SHP77 treated with DMSO at 0.1 percent for 48 hours (cell line): Measurements from ENCODE around the gene FUT7.

Experiments used
- DNase-seq: peaks from one replicate; lab custom pipeline; 2025; lab: John Stamatoyannopoulos, UW

FUT7 gene

GRCh38 chr9:137001857-137002645 is 29.8 kb downstream of the FUT7 start:
- no peak for DNase-seq

DNA sequence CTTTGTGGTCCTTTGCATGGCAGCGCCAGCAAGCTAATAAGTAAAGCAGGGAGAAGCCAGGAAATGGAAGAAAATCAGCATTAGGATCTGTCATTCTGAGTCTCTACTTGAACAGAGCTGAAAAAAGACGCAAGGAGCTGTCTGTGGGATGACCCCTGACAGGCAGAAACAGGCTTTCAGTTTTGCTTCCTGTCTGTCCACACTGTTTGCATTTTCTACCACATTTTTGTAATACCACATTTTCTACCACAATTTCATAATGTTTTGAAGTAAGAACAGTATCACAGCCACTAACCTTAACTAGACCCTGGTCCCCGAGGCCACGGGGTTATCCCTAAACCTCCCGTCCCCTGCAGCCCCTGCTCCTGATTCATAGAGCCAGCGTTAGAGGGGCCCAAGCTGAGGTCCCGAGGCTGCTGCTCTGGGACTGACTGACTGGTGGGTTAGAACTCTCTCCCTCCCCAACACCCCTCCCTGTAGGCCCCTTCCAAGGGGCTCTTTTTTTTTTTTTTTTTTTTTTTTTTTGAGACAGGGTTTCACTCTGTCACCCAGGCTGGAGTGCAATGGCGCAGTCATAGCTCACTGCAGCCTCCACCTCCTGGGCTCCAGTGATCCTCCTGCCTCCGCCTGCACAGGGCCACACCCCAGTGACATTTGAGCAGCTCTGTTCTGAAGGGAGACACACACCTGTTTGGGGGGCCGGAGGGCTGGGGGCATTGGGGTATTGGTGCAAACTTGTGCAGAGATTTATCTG is 31.5 kb downstream of the FUT7 start:
- DNase-seq: no peak

DNA sequence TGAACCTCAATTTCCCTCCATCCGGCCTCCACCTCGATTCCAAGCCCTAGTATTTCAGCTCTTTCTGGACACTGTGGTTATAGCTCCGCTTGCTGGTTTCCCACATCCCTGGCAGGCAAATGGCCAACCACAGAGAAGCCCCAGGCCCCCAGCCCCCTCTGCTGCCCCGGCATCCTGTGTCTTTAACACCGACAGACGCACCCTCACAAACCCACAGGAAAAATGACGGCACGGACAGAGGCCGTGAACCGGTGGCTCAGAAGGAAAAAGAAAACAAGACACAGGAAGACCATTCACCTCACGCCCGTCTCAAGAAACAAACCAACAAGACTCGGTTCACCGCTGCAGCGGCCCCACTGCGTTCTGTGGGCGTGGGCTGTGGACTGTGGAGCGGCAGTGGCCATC is 34.1 kb downstream of the FUT7 start:
- DNase-seq: no peak

- DNase-seq: no peak
Measured at GRCh38 chr9:136997371-136997770, 34.5 kb downstream of the FUT7 start.

DNA sequence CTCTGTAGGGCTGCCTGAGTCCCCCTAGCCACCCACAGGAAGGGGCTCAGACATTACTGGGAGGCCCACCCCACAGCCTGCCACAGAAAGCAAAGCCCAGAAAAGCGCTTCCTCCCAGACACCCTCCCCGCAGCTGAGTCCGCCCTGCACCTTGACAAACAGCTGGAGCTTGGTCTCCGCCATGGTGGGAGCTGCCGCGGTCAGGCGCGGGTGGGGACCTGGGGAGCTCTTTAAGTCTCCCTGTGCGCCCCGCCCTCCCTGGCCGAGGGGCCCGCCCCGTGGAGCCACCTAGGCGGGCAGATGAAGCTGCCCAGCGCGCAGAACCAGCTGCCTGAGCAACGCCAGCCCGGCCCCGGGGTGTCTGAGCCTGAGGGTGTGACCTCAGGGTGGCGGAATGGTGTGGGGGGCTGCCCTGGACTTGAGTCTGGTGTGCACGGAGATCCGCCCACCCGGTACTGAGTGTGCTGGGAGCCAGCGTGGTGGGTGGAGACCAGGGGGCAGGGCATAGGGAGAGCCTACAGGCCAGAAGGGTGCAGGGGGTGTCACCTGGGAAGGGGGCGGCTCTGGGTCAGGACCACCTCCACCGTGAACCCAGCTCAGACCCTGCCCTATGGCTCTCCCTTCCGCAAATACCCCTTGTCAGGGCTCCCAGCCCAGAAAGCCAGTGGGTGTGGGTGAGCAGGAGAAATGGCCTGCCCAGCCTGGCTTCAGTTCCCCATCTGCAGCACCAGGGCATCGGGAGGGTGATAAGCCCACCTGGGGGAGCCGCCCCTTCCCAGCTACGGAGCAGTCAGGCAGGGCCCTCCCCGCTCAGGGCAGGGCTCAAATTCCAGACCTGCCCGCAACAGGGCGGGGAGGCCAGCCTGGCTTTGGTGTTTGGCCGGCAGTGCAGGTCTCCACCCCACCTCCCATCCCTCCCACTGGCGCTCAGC is 35.3 kb downstream of the FUT7 start, which contains the start of gene CLIC3:
CLIC3 (minus strand) TSS at position 208 of the 932 bp plus-strand sequence; CDS start at position 183, 25 bp downstream.
- DNase-seq: no peak

DNA sequence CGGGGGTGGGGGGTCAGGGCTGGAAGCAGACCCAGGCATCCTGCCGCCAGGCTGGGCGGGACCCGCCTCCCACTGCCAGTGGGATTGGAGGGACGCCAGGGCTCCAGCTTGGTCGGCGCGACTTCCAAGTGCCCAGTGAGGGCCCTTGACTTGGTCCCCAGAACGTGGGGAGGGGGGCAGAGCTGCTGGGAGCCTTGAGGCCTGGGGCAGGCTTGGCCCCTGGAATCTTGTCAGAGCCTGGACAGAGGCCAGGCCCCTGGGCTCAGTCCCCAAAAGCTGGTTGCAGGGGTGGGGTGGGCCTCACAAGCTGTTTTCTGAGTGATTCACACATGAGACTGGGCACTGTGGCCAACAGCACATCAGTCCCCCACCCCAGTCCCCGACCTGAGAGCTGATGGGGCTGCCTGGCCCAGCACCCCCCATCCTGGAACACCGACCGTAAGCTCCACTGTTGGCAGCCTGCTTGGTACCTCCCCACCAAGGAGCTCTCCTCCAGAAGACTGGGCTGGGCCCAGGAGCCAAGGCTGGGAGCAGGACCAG is 36.0 kb downstream of the FUT7 start:
- no peak for DNase-seq

- DNase-seq: no peak
Measured at GRCh38 chr9:136995362-136995761, 36.5 kb downstream of the FUT7 start.

DNA sequence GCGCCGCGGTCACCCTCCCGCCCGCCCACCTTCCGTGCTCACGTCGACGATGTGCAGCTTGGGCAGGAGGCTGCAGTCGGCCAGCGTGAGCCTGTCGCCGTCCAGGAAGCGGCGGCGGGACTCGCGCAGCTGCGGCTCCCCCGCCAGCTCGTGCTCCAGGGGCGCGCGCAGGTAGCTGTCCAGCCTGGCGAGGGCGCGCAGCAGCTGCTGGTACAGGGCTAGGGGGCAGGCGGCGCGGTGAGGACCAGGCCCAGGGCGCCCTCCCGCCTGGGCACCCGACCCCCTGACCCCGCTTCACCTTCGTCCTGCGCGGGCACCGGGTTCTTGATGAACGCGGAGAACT is 37.0 kb downstream of the FUT7 start:
- DNase-seq: no peak

GRCh38 chr9:136994180-136994887 is 37.6 kb downstream of the FUT7 start:
- DNase-seq: no peak

- no peak for DNase-seq
Measured at GRCh38 chr9:136992819-136993369, 39.0 kb downstream of the FUT7 start.

DNA sequence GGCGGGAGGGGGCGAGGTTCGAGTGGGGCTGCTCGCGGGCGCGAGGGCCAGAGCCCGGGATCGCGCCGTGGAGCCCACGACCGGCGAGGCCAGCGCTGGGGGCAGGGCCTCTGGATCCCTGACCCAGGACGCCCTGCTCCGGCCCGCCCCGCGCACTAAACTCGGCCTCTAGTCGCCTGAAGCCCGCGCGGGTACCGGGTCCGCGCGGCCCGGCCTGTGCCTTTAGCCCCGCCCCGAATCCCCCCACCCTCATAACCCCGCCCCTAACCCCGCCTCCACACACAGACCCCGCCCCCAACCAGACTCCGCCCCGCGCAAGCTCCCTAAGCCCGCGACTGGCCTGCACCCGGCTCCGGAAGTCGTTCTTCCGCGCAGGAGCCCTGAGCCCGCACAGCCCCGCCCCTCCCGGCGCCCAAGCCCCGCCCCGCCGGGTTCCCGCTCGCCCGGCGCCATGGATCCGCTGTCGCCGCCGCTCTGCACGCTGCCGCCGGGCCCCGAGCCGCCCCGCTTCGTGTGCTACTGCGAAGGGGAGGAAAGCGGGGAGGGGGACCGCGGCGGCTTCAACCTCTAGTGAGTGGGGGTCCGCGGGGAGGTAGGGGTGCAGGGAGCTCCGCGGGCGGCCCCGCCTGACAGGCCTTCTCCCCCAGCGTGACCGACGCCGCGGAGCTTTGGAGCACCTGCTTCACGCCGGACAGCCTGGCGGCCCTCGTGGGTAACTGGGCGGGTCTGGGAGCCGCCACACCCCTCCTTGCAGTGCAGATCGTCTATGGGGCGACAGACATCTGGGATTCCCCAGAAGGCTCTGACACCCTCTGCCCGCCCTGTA is 39.7 kb downstream of the FUT7 start, which contains the start of gene PAXX:
PAXX (plus strand) TSS at position 430 of the 826 bp plus-strand sequence; CDS start at position 452, 22 bp downstream.
- DNase-seq: peak; percentile 40

GRCh38 chr9:136990242-136990911 is 41.5 kb downstream of the FUT7 start:
- no peak for DNase-seq

DNA sequence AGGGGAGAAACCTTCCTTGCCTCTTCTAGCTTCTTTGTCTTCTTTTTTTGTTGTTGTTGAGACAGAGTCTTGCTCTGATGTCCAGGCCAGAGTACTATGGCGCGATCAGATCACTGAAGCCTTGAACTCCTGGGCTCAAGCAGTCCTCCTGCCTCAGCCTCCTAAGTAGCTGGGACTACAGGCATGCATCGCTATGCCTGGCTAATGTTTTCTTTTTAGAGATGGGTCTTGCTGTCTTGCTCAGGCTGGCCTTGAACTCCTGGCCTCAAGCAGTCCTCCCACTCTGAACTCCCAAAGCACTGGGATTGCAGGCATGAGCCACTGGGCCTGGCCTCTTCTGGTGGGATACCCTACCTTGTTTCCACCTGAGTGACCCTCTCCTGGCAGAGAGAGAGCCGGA is 43.0 kb downstream of the FUT7 start:
- DNase-seq: no peak

GRCh38 chr9:136985853-136986252 is 46.0 kb downstream of the FUT7 start:
- no peak for DNase-seq

- DNase-seq: no peak
Measured at GRCh38 chr9:136985027-136985602, 46.8 kb downstream of the FUT7 start.

DNA sequence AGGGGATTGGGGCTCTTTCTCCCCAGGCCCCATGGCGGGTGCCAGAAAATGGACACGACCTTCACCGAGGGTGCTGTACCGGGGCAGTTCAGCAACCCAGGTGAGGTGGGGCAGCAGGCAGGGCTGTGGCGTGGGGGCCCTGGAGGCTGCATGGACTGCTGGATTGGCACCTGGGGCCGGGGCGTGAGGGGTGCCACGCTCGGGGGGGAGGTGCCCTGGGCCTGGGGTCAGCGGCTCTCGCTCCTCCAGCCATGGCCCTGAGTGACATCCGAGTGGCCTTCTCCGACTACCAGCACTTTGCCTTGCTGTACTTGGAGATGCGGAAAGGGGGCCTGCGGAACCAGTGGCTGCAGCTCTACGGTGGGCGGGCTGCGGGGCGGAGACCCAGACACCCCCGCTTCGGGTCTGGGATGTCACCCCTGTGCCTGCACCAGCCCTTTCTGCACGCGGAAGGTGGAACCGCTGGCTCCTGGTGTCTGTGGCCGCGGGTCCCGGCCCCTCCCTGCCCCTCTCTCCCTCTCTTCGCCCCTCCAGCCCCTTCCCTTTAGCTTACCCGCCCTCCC is 47.3 kb downstream of the FUT7 start:
- no peak for DNase-seq

DNA sequence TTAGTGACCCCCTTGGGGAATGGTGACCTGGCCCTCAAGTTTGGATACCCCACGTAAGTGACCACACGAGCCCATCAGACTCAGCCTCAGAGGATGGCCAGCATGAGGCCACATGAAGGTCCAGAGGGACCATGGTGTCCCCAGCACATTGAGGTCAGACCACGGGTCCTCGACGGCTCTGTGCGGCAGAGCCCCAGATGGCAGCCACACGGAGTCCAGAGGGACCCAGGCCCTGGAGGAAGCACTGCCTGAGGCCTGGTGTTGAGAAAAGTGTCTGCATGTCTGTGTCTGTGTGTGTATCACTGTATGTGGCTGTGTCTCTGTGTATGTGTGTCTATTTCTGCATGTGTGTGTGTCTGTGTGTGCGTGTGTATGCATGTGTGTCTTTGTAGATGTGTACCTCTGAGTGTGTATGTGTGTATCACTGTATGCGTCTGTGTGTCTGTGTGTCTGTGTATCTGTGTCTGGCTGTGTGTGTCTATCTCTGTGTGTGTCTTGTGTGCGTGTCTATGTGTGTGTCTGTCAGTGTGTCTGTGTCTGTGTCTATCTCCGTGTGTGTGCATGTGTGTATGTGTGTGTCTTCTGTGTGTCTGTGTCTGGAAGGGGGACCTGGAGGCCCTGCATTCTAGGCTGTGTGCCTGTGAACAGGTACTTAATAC is 48.1 kb downstream of the FUT7 start:
- DNase-seq: no peak

DNA sequence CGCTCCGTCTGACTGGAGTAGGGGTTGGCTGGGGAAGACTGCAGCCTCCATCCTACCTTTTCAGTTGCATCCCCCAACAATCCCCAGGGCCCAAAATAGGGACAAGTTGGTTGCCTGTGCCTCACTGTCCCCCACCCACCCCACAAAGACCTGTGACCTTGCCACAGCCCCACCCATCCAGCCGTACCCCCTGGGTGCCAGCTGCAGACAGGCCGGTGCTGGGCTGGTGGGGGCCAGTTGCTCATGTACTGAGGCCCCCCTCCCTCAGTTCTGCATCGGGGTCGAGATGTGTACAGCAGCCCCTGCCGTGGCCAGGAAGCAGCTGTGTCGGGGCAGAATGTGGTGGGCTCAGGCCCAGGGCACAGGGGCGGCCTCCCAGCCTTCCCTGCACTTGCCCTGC is 48.7 kb downstream of the FUT7 start:
- DNase-seq: no peak
